OCI-M1 (cell line): ENCODE measurements around the gene MGLL.
"Not testable (repeated sequence)": the region's sequence is repeated elsewhere in the genome, so short reads cannot be mapped to it uniquely, and the experiment has no call there.

Source experiments
- DNase-seq: peaks from one replicate; lab custom pipeline; 2025; lab: John Stamatoyannopoulos, UW

The MGLL gene

DNA sequence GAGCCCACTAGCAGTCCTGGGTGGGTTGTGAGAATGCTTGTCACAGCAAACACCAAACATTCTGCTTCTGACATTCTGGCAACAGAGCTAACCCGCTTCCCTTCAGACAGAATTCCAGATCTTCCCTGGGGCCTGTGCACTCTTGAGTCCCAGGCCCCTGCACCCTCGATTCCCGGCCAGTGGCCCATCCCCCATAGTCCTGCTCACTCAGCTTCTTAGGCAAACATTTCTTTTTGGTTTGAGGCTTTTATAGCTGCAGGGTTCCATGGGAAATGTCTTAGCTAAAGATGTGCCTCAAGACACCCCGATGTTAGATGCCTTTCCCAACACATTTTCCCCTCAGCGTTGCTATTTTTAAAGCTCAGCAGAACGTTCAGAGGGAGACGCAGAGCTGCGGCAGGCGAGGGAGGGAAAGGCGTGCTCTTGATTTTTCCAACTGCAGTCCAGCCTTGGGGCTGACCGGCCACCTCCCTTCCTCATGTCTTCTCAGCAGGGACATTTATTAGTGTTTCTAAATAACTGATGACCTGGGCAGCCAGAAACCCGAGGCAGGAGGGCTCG is 114.4 kb downstream of the MGLL start:
- DNase-seq: no peak

- DNase-seq: no peak
Measured at GRCh38 chr3:127706785-127707351, 115.4 kb downstream of the MGLL start.

GRCh38 chr3:127706312-127706711 is 116.0 kb downstream of the MGLL start:
- DNase-seq: no peak

- DNase-seq: not testable (repeated sequence)
Measured at GRCh38 chr3:127704840-127705239, 117.5 kb downstream of the MGLL start.

- peak; percentile 48 for DNase-seq
Measured at GRCh38 chr3:127702151-127702578, 120.2 kb downstream of the MGLL start.

- no peak for DNase-seq
Measured at GRCh38 chr3:127701280-127701911, 120.9 kb downstream of the MGLL start.

GRCh38 chr3:127700406-127700805 is 121.9 kb downstream of the MGLL start:
- no peak for DNase-seq

DNA sequence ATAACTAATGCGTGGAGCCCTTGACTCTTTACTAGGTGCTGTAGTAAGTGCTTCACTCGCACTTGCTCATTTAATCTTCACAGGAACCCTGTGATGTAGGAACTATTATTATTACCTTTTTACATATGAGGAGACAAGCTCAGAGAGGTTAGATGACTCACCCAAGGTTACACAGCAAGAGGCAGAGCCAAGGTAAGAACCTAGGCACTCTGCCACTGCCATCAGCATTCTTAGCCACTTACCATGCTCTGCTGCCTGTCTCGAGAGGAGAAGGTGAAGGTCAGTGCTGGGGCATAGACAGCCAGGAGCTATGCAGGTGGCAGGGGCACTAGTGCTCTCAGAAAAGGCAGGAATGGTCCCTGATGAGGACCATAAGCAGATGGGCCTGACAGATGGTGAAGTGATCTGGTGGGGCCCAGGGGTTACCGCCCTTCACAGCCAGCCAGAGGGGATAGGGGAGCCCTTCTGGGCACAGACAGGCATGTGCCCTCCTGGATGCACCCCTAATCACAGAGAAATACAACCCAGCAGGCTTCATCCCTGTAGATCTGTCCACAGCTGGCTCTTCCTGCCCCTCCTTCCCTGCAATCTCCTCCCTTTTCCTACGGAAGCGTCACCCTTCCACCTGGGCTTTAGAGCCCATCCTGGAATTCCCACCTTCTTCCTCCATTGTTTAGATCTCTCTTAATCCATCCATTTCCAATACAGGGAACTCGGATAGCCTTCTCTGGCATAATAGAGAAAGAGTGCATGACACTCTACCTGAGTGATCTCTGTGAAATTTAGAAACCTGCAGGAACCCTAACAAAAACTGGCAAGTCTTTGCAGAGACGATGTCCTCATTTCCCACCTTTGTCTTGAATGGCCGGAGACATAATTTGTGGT is 122.7 kb downstream of the MGLL start:
- no peak for DNase-seq

GRCh38 chr3:127698691-127699415 is 123.5 kb downstream of the MGLL start:
- no peak for DNase-seq

DNA sequence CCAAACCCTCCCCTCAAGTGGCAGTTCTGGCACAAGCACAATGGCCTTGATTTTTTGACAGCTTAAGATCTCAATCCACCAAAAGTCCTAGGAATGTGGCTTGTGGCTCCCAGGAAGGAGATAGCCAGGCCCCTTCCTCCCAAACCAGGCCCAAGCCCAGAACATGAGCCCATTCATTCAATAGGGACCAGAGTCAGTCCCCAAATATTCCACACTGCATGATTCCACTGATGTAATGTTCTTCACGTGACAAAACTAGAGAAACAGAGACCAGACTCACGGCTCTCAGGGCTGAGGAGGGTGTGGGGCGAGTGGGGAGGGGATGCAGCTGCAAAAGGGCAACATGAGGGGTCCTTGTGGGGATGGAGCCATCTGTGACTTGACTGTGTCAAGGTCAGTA is 124.0 kb downstream of the MGLL start:
- DNase-seq: no peak

- DNase-seq: peak; percentile 69
Measured at GRCh38 chr3:127697551-127698240, 124.6 kb downstream of the MGLL start.

- peak; percentile 14 for DNase-seq
Measured at GRCh38 chr3:127694467-127695215, 127.7 kb downstream of the MGLL start.

GRCh38 chr3:127693336-127693843 is 128.9 kb downstream of the MGLL start:
- DNase-seq: no peak

DNA sequence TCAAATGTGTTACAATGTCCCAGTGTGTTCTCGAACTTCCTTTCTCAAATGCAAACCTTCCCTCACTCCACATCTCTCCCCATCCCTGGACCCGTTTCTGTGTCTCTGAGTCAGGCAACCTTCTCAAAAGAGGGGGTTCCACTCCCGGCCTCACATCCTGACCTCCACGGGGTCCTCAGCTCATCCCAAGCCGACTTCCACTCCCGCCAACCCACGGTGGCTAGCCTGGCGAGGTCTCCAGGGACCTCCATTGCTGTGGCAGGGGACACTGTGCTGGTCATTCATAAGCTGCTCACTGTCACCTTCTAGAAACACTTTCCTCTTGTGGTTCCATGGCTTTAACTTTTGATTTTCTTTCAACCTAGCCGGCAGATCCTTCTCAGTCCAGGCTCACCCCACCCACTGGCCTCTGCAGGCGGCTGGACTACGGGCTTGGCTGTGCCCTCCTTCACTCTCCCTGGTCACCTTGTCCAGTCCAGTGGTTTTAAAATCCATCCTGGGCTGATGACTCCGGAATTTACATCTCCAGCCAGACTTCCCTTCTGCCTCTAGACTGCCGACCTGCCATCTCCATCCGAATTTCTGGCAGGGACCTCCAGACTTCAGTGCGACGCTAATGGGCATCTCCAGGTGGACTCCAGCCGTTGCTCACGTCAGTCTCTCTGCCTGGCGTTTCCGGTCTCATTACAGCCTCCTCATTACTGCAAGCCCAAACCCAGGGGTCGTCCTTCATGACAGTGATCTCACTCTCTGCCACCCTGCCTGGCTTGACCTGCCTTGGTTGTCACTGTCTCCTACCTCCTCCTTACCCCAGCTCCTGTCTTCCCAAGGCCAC is 129.6 kb downstream of the MGLL start:
- DNase-seq: no peak

- no peak for DNase-seq
Measured at GRCh38 chr3:127691974-127692373, 130.3 kb downstream of the MGLL start.

DNA sequence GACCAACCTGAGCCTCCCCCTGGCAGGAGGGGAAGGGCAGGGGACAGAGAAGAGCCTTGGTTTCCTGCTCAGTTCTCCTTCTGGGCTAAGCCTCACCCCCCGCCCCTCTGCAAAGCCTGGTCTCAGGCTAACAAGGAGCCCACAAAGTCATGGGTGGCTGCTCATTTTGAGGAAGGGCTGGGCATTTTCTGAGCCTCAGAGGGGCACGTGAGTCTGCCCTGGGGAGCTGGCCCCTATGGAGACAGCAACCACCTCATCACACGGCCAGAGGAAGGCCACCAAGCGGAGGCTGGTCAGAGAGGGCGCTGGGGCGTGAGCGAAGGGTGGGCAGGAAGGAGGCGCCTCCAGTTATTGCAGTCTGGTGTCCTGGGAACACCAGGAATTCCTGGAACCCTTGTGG is 130.8 kb downstream of the MGLL start:
- no peak for DNase-seq

DNA sequence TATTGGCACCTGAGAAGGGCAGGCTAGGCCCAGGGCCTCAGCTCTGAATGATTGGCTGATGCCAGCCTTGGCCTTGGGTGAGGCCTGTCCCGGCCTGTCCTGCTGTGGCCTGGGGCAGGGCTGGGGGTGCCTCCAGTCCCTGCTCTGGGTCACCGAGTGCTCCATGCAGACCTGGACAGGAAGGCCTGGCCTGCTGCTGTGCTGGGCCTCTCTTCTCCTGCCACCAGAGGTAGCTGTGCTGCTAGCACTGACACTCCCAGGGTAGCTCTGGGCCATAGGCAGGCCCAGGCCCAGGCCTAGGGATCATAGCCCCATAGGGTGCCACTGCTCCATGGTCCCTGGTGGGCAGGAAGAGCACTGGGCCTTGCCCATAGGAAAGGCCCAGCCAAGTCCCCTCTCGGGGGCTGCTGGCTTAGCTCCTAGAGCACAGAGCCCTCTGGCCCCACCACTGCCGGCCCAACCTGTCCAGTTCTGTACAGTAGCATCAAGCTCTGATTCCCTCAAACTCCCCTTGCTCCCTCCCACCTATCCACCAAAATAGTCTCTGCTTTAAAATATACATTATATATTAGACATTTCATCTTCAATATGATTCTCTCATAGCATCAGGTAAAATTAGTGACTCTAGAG is 131.4 kb downstream of the MGLL start:
- DNase-seq: peak; percentile 36

- DNase-seq: no peak
Measured at GRCh38 chr3:127690106-127690505, 132.2 kb downstream of the MGLL start.

DNA sequence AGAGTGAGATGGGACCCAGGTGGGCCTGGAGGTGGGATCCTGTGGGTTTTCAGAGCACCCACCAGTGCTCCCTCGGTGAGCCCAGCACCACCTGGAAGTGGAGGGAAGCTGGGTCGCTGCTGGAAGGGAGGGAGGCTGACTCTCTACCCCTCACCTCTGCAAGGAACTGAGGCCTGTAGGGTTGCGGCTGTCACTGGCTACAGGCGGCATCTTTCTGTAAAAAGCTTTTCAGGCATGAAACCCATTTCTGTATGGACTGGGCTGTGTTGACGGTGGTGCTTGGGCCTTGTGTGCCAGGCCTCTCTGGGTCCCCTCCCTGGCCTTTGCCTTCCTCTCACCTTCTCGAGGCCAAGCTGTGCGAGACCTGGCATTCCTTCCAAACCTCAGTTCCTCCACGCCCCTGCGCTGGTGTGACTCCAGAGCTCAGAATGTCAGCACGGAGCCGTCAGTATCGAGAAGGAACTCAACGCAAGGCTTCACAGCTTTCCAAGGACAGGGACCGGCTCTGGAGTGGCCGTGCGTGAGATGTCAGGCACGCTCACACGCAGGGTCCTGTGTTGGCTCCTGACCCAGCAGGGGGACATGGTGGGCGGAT is 133.0 kb downstream of the MGLL start:
- DNase-seq: no peak
